CD4-positive, alpha-beta T cell treated with Interleukin-4 for 1 hour (primary cell): Measurements from ENCODE around the gene OR8H1.

Experiments
- DNase-seq, 2 donors: peaks; one replicate each; pipeline ENCODE4 v3.0.0-alpha.2; 2020 to 2022

The OR8H1 gene, protein sequence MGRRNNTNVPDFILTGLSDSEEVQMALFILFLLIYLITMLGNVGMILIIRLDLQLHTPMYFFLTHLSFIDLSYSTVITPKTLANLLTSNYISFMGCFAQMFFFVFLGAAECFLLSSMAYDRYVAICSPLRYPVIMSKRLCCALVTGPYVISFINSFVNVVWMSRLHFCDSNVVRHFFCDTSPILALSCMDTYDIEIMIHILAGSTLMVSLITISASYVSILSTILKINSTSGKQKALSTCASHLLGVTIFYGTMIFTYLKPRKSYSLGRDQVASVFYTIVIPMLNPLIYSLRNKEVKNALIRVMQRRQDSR

GRCh38 chr11:56292154-56292553 lies at the start of gene OR8H1:
Gene OR8H1 (minus strand): TSS chr11:56292254. CDS start chr11:56291062, 1,192 bp downstream.
- no peak for DNase-seq

GRCh38 chr11:56340289-56340688 lies 48.2 kb upstream of the OR8H1 start:
- DNase-seq, result no peak

DNA sequence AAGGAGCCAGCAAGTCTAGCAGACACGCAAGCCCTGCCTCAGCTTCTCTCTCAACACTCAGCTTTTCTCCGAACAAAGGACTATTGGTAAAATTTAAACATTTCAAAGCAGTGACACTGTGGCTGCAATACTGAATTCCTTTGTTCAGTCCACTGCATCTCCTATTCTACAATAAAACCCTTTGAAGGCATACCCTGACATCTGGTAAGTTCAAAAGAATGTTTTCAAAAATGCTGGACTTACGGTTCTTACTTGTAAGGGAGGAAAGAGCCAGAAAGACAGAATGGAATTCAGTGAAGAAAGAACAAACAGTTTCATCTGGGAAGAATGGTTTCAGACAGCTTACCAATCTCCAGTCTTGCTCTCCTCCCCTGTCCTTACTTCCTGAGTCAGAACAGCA lies 41.1 kb upstream of the OR8H1 start:
- no peak for DNase-seq

DNA sequence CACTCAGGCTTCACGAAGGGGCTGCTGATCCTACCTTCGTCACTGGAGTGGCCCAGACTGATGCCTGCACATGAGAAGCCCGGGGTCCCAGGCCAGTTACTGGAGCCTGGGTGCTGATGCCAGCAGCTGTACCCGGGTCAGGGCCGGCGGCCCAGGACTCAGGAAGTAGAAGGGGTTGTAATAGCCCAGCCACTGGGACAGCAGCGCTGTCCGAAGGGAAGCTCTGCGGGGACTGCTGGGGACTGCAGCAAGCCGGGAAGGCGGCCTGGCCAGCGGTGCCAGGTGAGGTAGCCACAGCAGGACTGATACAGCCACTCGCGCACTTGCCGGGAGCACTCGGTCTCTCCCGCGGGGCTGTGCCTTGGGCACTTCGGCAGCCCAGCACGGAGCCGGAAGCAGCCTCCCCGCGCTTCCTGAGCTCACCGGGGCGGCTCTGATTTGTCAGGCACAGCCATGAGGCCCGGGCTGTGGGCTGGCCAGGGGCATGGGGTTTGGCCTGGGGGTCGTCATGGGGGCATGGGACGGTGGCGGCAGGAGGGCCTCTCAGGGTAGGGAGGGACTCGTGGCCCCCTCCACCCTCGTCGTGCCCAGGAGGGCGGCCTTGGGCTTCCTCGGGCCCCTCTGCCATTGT lies 39.9 kb upstream of the OR8H1 start:
- no peak for DNase-seq

- DNase-seq, result no peak
These were observed 22.8 kb upstream of the OR8H1 start, which contains the start of gene OR8K3 for GRCh38 chr11:56314844-56315243. Gene OR8K3 (plus strand): TSS chr11:56315144. CDS start chr11:56318307, 3,163 bp downstream.

DNA sequence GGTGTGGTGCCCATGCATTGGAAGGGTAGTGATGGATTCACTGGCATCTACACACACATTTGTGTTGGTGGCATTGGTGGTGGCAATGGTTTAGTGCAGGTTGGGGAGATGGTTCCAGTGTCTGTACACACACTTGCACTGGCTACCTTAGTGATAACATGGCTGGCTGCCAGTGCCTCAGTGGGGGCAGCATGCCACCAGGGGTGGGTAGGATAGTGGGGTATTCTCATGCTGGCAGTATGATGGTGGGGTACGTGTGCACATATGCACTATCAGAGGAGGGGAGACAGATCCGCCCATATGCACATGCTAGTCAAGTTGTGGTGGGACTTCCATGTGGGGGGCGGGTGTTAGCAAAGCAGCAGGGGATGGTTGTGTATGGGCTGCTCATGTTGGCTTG lies 15.8 kb upstream of the OR8H1 start:
- DNase-seq, result no peak

- no peak for DNase-seq
These were observed 4.8 kb upstream of the OR8H1 start for GRCh38 chr11:56296898-56297297.

GRCh38 chr11:56273854-56274253 lies 18.2 kb downstream of the OR8H1 start, which contains the start of gene OR5T1:
Gene OR5T1 (plus strand): TSS chr11:56274154. CDS start chr11:56275639, 1,485 bp downstream.
- DNase-seq, result no peak

DNA sequence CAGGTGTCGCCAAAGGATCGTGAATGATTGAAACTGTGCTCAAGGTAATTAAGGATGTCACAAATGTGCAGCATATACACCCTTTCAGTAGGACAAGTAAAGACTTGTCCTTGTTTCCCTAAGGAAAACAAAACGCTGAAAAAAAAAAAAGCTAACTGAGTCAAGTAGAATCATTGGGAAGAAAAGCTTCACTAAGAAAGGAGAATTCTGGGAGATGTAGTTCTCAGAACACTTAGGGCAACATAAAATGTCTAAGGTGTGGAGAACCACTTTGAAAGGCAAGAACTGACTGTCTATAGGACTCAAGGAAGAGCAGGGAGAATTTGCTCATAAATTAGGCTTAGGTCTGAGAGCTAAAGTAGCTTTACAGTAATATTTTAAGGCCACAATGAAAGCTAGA lies 21.0 kb downstream of the OR8H1 start:
- no peak for DNase-seq

DNA sequence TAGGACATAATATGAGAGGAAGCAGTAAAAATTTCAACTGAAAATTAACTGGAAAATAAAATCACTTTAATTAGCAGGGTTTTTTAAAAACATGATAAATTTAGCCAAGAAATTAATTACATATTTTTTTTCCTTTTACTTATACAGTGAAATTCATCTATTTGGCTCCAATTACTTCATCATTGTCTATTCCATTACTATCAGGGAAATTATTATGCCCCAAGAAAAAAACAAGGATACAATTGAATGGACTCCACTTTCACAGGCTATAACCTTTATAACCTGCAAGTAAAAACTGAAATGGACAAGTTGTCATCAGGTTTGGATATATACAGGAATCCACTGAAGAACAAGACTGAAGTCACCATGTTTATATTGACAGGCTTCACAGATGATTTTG lies 40.1 kb downstream of the OR8H1 start, which contains the start of gene OR5T3:
OR5T3 (plus strand) TSS at position 301 of the 400 bp plus-strand sequence; CDS start at position 301, 0 bp downstream.
- no peak for DNase-seq
